NCI-H1930 (cell line): ENCODE results near the gene KLK10.

Experiments used
- DNase-seq, 2 experiments: peaks; one replicate each; lab custom pipeline; 2025; lab: John Stamatoyannopoulos, UW

Gene KLK10

DNA sequence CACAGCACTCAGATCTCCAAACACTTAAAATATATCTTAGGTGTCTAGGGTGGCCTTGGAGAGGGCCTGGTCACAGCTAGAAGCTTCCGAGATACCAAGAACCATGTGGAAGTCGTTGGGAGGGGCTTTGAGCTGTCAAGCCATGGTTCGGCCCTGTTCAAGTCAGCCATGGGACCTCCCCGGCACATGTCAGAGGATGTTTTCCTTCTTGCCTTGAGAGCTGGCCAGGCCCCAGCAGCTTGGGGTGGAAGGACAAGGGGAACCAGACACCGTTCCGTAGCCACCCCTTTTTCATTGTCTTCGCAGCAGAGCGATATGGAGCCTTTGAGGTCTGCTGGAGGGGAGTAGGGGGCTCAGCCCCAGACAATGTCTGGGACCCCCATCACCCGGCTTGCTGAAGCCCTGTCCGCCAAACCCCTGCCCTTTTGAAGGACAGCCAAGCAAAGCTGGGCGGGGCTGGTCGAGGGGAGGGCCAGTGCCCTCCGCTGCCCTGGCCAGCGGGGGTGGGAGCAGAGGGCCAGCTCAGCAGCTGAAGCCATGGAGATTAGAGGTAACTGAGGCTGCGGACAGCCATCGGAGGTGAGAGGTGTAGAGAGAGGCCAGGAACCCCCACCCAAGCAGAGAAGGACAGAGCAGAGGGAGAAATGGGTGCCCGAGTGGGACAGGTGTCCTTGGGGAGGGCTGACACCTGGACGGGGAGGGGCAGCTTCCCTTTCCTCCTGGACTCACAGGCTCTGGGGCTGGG is 6.5 kb upstream of the KLK10 start:
- DNase-seq, result no peak

DNA sequence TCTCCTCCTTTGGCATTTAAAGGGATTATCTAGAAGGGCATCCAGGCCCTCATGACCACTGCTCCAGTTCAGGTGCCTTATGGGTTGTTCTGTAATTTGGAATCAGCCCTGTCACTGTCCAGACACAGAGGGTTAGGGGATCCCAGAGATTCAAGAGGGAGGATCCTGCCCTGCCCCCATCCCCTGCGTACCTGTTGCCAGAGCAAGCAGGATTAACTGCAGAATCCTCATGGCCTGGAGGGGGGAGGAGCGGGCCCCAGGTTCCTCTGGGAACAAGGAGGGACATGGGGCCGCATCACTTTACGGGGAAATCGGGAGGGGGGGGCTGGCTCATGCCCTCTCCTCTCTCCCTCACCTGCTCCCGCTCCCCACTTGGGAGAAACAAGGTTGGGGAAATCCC is 5.9 kb upstream of the KLK10 start:
- DNase-seq, result no peak

DNA sequence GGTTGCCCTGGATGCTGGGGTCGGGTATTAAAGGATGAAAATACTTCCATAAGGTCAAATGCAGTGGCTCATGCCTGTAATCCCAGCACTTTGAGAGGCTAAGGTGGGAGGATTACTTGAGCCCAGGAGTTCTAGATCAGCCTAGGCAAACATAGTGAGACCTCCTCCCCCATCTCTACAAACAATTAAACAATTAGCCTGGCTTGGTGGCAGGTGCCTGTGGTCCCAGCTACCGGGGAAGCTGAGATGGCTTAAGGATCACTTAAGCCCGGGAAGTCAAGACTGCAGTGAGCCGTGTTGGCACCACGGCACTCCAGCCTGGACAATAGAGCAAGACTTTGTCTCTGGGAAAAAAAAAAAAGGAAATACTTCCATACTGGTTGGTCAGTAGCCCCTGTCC is 5.4 kb upstream of the KLK10 start:
- no peak for DNase-seq

DNA sequence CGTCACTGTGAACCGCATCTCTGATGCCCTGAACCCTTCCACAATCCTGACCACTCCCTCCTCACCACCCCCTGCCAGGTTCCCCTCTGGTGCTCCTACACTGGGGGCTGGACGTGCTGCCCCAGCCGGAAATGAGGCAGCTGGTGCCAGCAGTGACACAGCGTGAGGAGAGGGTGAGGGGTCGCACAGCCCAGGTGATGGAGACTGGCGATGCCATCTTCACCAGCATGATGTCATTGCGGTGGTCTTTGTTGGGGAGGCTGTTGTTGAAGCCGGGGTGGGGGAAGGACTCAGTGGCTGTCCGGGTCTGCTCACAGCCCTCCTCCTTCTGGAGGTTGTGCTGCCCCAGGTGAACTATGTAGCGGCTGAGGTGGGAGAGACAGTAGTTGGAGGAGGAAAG is 4.4 kb upstream of the KLK10 start:
- no peak for DNase-seq

DNA sequence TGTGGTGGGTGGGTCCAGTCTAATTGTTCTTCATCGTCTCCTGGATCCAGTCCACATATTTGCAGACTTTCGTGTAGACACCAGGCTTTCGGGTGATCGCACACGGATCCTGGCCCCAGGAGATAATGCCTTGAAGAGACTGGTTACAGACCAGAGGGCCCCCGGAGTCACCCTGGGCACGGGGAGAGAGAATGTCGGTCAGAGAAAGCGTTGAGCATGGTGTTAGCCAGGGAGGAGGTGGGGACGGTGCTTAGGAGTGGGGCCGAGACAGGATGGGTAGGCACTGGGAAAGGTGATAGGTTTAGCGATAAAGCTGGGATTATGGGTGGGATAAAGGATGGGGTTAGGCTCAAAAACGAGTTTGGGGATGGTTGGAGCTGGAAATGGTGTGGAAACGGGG is 3.0 kb upstream of the KLK10 start:
- DNase-seq, result no peak

DNA sequence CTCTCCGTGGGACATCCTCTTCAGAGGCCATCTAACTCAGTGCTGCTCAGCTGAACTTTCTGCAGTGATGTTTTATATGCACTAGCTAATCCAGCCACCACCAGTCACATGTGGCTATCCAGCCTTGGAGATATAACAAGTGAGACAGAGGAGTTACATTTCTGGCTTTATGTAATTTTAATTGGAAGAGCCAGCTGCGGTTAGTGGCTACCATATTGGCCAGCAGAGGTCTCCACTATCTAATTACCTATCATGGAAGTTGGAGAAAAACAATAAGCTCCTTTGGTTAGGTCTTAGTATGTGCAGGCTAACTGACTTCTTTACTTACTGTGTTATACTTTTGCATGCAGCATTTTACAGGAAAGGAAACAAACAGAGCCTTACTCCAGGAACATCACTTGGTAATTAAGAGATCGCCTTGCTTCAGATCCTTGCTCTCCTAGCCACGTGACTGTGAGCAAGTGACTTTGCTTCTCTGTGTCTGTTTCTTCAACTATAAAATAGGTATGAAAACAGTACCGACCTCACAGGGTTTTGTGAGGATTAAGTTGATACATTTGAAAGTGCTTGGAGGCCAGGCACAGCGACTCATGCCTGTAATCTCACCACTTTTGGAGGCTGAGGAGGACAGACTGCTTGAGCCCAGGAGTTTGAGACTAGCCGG is 1.6 kb upstream of the KLK10 start:
- DNase-seq, result peak; percentile 12 to 60

DNA sequence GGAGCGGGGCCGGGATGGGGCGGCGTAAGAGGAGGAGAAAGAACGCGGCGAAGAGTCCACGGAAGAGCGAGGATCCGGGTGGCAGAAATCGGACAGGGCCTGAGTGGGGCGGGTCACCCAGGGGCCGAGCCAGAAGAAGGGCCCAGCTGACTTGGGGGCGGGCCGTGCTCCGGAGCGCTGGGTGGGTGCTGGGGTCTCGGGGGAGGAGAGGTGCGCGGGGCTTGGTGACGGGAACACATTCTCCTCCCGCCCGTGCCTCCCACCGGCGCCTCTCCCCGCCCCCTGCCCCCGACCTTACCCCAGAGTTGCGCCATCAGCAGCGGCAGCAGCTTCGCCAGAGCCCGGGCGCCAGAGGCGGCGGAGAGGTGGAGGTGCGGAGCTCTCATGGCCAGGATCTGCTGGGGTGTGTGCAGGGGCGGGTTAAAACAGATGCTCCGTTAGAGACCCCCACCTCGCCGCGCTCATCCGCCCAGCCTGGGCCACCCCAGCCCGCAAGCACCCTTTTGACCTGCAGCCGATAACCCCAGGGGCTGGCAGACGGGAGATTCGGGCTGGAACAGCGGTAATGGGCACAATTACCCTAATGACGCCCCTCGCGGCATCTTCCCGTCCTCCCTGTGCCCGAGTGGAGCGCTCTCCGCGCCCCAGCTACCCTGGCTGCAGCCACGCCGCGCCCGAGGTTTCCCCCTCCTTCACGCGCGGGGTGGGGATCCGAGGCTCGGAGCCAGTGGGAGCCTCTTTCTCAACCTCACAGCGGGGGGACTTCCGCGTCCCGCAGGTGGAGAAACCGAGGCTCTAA is 565 bp downstream of the KLK10 start:
- peak in 1 of 2 experiments; percentile 27 for DNase-seq

DNA sequence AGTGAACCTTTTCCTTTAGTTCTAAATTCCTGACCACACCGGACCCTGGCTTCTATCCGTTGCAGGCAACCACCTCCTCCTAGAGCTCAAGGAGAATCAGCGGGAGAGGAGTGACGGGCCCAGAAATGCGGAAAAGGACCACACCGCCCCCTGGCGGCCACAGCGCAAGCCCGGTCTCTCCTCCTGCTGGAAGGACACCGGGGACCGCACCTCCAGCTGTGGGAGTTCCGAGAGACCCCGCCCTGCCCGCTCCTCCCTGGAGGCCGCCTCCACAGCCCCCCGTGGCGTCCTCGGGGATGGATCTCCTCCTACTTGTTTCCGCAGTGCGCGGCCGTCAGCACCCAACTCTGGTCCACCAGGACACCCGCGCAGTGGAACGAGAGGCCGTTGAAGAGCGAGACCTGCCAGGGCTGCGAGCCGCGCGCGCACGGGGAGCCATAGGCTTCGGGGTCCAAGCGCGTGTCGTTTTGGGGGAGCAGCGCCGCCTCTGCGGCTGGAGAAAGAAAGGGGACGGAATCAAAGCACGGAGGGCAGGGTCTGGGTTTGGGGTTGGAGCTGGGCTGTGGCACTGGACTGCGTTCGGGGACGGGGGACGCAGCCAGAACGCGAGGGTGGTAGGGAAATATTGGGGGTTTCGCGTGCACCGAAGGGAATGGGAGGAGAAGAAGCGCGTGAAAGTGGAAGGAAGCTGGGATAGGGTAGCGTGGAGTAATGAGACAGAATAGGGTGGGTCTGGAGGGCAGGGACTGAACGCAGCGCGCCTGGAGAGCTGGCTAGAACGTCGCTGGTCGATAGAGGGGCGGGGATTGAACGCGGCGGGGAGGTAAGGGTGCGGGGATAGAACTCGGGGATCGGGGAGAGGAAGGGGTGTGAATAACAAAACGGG is 2.5 kb downstream of the KLK10 start:
- peak; percentile 58 to 61 for DNase-seq

DNA sequence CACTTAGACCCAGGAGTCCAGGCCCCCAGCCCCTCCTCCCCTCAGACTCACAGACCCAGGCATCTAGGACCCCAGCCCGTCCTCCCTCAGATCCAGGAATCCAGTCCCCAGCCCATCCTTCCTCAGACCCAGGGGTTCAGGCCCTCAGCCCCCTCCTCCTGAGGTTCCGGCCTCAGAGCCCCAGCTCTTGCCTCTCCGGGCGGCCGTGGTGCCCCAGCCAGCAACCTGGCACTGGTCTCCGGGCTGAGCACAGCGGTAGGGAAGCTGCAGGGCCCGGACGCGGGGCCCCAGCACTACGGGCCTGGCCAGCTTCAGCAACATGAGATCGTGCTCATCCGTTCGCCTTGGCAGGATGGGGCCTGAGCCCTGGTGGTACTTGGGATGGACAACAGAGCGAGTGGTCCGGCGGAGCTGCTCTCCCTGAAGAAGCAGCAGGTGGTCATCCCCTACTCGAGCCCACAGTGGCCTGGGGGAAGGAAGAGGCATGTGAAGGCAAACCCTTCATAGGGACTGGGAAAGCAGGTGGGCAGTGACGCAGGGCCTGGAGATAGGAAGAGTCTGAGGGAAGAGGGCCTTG is 3.7 kb downstream of the KLK10 start:
- no peak for DNase-seq

DNA sequence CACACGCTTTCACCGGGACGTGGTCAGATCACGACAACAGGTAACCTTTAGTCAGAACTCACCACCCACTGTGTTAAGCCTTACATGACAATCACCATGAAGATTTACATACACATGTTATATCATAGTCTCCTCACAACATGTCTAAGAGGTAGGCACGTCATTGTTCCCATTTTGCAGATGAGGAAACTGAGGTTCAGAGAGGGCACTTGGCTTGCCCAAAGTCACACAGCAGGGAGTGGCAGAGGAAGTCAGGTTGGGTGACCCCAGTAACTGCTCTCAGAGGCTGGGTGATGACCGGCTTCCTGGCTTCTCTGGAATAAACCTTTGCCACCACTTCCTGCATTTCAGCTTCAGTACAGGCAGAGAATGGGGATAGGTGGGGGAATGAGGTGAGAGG is 5.3 kb downstream of the KLK10 start:
- DNase-seq, result no peak

DNA sequence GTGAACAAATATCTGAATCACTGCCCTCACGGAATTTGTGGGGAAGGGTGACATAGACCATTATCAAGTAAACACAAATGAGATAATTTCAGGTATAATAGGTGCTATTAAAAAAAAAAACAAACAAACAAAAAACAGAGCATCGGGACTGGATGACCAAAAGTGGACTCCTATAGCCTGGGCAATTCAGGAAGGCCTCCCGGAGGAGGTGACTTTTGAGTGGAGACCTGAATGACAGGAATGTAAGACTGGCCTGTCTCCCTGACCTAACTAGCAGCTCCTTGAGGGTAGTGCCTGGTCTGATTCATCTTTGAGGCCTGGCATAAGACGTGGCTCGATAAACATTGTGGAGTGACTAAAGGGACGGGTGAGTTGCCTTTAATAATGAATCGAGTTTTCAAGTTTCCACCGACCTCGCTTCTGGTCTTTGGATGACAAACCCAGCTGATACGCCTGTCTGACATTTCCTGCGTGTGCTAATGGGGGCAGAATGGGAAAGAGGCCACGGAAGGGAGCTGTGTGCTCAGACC is 6.8 kb downstream of the KLK10 start:
- no peak for DNase-seq

DNA sequence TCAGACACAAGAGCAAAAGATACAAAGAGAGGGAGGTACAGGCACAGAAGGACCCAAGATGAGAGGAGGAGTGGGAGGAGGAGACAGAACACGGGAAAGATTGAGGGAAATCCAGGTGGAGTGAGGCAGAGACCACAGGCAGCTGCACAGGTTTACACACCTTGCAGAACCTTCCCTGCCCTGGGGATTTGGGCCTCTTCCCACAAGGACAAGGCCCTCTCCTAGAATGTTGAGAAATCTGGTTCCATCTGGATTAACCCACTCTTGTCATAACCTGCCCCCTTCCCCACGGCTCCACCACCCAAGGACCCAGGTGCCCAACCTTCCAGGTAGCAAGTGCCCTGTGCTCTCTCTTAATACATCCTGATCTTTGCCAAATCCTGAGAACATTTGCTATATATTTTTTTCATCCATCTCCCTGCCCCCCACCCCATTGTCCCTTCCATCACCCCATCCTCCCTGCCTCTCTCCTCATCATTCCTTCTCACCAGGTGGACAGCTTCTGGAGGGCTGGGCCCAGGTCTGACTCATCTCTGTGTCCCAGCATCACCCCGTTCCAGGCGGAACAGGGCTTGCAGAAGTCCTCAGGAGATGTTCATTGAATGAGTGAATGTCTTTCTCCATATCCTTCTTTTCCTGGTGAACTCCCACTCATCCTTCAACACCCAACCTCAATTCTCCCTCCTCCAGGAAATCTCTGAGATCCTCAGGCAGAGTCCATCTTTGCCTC is 9.3 kb downstream of the KLK10 start:
- no peak for DNase-seq

DNA sequence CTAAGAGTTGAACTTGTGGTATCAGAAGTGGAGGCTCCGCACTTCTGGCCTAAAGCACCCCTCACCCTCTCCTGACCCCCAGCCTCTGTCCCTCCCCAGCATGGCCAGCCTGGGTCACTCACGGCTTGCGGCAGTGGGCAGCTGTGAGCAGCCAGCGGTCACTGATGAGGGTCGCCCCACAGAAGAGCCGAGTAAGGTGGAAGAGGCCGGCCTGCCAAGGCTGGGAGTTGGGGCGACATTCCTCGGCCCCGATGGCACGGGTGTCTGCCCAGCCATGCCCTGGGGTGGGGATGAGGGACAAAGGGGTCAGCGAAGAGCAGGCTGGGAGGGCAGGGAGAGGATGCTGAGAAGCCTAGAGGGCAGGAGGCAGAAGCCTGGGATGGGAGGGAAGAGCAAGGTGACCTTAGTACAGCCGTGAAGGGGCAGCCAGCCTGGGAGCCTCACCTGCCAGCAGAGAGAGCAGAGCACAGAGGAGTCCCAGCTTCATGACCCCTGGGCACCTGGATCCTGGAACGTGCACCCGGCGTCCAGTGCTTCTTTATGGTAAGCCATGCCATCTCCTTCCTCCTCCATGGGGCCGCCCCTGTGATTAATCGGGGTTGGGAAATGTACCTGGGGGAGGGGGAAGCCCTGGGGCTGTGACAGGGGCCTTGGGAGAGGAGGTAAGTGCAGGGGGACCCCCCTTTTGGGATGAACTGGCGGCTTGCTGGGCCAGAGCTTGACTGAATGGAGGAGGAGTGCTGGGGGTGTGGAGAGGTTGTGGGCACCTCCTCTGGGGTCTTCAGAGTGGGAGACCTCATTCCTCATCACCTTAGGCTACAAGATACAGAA is 10.2 kb downstream of the KLK10 start:
- no peak for DNase-seq

DNA sequence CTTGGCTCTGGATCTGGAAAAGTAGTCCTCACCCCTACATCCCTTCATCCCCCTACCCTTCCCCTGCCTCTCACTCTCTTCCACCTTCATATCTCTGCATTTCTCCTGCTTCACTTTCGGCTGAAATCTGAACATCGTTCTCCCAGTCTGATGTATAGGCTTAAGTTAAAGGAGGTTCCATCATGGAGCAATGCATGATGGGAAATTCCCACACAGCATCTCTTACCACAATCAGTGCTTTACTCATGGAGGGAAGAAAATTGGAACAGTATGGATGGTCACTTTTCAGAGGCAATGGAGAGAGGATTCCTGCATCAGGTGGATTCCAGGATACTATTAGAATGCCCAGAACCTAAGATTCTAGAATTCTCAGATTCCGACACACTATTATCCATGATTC is 12.0 kb downstream of the KLK10 start:
- DNase-seq, result no peak

DNA sequence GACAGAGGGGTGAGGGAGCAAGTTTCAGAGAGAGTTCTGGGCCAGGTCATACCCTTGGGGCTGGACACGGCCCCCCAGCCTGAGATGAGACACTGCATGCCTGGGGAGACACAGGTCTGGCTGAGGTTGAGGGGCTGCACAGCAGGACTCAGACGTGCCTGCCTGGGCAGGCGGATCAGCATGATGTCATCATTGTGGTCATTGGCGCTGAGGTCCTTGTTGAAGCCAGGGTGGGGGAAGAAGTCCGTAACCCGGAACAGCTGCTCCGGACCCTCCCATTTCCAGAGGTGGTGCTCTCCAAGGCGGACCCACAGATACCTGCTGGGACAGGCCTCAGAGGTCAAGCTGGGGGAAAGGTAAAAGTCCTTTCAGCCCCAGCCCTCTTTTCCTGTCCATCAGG is 13.1 kb downstream of the KLK10 start:
- no peak for DNase-seq

DNA sequence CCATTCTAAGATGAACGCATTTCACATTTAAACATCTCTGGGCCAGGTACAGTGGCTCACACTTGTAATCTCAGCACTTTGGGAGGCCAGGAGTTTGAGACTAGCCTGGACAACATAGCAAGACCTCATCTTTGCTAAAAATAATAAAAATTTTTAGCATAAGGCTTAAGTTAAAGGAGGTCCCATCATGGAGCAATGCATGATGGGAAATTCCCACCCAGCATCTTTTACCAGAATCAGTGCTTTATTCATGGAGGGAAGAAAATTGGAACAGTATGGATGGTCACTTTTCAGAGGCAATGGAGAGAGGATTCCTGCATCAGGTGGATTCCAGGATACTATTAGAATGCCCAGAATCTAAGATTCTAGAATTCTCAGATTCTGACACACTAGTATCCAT is 14.3 kb downstream of the KLK10 start:
- DNase-seq, result no peak

DNA sequence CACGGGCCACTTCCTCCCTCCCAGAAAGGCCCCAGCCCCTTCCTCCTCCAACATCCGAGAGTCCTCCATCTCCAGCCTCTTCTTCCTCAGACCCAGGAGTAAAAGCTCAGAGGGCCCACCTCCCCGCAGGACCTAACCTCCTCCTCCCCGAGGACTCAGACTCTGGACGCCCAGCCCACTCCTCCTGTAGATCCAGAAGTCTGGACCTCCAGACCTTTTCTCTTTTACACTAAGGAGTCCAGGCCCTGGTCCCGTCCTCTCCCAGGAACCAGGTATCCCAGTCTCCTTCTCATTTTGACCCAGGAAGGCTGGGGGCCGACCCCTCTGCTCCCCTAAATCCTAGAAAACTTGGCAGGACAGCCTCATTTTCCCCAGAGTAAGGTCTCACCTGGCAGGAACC is 16.2 kb downstream of the KLK10 start:
- DNase-seq, result no peak

DNA sequence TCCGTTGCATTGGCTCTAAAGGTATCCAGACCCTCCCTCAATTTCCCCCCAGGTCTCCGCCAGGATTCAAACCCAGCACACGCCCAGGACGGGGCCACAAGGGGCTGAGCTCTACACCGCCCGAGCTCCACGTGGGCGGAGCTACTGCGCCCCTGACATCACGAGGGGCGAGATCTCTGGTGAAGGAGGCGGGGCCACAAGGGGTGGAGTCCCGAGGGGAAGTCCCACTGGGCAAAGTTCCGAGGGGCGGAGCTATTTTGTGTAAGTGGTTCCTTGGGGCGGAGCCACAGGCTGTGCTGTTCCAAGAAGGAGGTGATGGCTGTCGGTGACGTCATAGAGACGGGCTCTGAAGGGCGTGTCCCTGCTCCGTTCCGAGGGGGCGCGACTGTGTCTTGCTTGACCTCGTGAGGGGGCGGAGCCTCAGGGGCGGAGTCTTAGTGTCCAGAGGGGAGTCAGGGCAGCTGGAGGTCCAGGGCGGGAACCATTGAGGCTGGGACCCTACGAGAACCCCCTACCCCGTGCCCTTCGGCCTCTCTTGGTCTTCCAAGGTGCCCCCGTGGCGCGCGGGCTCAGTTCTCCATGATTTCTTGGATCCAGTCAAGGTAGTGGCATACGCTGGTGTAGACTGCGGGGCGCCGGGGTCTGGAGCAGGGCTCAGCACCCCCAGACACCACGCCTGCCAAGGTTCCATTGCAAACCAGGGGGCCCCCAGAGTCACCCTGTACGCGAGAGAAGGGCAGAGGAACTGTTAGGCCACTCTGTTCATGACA is 16.8 kb downstream of the KLK10 start:
- peak; percentile 69 to 78 for DNase-seq

DNA sequence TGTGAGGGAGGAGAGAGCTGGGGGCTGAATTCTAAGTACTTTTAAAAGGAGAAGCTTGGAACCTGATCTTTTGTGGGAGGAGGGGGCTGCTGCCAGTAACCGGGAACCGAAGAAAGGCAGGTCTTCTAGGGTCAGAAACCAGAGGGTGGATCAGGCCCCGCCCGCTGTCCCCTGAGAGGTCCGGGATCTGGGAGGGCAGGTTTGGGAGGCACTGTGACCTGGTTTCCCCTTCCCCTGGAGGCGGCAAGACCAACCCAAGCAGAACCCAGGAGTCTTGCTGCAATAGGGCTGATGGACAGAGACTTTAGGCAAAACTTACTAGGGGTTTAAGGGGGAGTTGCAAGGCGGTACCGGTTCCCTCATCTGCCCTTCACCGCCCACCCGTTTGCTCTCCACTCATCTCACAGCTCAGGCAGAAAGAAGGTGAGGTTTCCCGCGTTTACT is 17.4 kb downstream of the KLK10 start:
- DNase-seq, result no peak
